Measurements from ENCODE around the gene FAM43B.
A peak's percentile ranks its signal among the peaks of the same experiment; 100 is the strongest.

Gene FAM43B

GRCh38 chr1:20551161-20551560 lies 1.2 kb upstream of the FAM43B start:
- no peak for DNase-seq (ENCODE audit: low read depth in 3 of 3, low spot score in 1 of 3)

GRCh38 chr1:20552728-20553445 lies 514 bp downstream of the FAM43B start:
- DNase-seq (ENCODE audit: low read depth in 3 of 3, low spot score in 1 of 3), result no peak

GRCh38 chr1:20555025-20555757 lies 2.8 kb downstream of the FAM43B start:
- DNase-seq (ENCODE audit: low read depth in 3 of 3, low spot score in 1 of 3), result no peak

GRCh38 chr1:20555758-20556120 lies 3.4 kb downstream of the FAM43B start:
- DNase-seq (ENCODE audit: low read depth in 3 of 3, low spot score in 1 of 3), result no peak

DNA sequence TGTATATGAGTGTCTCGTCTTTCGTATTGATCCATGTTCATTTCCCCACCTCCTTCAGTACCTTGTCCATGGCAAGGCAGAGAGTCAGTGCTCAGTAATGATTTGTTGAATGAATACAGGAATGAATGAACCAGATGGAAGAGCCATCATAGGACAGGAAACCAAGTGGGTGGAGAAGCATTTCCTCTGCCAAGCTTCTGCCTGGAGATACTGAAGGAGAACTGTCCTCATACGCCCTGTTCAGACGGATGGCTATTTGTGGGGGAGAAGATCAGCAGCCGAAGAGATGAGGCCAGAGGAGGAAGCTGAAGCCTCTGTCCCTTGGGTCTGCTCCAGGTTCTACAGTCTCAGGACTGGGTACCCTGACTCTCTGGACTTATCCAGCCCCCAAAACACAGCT lies 5.8 kb downstream of the FAM43B start:
- no peak for DNase-seq (ENCODE audit: low read depth in 3 of 3, low spot score in 1 of 3)

- no peak for DNase-seq (ENCODE audit: low read depth in 3 of 3, low spot score in 1 of 3)
These were observed 8.6 kb downstream of the FAM43B start for GRCh38 chr1:20560966-20561365.

DNA sequence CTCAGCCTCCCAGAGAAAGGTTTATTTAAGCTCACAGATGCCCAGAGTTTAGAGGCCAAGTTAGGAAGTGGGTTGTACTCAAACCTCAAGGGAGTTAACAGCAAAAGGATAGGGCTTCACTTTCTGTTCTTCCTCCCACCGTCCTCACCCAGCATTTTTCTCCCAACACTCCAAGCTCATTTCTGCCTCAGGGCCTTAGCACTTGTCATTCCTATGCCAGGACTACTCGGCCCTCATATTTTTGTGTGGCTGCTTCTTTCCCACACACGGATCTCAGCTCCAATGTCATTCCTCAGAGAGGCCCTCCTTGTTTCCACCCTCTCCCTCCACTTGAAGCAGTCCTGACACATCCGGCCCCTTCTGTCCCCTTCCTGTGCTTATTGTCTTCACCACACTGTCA lies 12.9 kb downstream of the FAM43B start:
- DNase-seq (ENCODE audit: low read depth in 3 of 3, low spot score in 1 of 3), result no peak

- DNase-seq (ENCODE audit: low read depth in 3 of 3, low spot score in 1 of 3), result no peak
These were observed 17.2 kb downstream of the FAM43B start for GRCh38 chr1:20569523-20570098.

DNA sequence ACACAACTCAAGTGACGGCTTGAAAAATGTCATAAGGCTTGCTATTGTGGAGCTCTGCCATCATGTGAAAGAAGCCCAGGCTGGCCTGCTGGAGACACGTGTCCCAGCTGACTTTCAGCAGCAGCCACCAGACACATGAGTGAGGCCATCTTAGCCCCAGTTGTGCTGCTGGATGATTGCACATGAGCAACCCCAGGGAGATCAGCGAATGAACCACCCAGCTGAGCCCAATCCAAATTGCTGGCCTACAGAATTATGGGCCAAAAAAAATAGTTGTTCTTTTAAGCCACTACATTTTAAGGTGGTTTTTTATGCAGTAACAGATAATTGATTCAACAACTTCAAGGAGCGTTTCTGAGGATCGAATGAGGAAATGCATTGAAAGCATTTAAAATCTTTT lies 19.1 kb downstream of the FAM43B start:
- DNase-seq (ENCODE audit: low read depth in 3 of 3, low spot score in 1 of 3), result no peak

GRCh38 chr1:20573987-20574386 lies 21.6 kb downstream of the FAM43B start:
- DNase-seq (ENCODE audit: low read depth in 3 of 3, low spot score in 1 of 3), result no peak

GRCh38 chr1:20574686-20575540 lies 22.5 kb downstream of the FAM43B start:
- DNase-seq (ENCODE audit: low read depth in 3 of 3, low spot score in 1 of 3), result peak in 2 of 3 donors; percentile 5 to 46

DNA sequence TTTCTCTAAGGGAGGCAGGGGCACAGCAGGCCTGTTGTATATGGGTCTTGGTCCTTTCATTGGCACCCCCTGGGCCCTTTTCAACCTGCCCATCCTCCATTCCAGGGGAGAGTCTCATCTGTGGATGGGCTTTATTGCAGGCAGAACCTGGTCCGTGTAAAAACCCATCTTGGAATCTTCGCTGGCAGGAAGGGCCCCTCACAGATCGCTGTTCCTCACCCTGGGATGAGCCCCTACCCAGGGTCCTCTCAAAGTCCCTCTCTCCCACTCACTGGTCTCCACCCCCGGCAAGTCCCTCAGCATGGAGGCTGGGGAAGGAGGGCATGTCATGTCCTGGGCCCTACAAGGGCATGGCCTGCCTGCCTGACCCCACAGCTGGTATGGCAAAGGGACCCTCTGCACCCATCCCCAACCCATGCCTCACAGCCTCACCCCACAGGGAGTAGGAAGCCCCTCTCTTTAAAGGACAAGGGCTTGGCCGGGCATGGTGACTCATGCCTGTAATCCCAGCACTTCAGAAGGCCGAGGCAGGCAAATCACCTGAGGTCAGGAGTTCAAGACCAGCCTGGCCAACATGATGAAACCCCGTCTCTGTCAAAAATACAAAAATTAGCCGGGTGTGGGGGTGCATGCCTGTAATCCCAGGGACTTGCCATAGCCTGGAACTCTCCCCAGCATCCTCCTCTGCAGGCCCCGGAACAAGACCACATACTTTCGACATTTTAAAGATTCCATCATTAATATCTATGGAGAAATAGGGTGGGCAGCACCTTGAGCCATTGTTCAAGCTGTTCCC lies 23.4 kb downstream of the FAM43B start:
- no peak for DNase-seq (ENCODE audit: low read depth in 3 of 3, low spot score in 1 of 3)

DNA sequence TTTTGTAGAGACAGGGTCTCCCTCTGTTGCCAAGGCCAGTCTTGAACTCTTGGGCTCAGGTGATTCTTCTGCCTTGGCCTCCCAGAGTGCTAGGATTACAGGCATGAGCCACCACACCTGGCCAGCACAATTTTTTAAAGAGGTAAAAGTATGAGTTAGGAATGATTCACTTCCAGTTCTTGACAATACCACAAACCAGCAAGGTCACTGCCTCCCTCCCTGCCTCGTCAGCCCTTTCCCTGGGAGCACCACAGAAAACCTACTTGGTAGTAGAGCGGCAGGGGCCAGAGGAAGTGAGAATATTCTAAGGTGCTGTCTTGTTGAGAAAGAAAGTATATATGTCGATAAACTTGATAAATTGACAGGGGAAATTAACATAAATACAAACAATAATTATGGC lies 25.7 kb downstream of the FAM43B start:
- DNase-seq (ENCODE audit: low read depth in 3 of 3, low spot score in 1 of 3), result no peak

DNA sequence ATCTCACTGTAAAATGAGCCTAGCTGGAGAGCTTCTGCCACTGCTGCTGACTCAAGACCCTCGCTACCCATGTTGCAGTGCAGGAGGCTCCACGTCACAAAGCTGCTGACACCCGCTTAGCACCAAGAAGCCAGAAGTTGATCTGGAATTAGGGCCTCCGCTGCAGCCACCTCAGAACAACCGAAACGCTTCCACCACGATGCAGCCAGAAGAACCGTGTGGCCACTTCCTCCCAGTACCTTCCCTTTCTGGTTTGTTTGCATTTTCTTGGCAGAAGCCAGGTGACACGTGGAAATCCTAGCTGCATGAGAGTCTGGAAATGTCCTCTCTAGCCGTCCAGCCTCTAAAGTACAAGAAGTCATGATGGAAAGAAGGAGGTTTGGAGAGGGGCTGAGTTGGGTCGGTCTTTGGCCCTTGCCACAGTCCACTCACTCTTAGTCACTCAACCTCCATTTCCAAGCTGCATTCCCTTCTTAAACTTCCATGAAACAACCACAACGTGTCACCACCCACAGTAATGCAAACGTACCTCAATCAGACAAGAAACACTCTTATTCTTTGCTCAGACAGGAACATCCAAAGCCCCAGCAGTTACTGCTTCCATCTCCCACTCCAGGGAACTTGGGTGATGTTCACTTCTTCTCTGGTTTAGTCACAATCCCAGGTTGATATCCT lies 26.5 kb downstream of the FAM43B start:
- DNase-seq (ENCODE audit: low read depth in 3 of 3, low spot score in 1 of 3), result no peak

- DNase-seq (ENCODE audit: low read depth in 3 of 3, low spot score in 1 of 3), result no peak
These were observed 32.5 kb downstream of the FAM43B start for GRCh38 chr1:20584890-20585289.

GRCh38 chr1:20586953-20587660 lies 34.7 kb downstream of the FAM43B start:
- no peak for DNase-seq (ENCODE audit: low read depth in 3 of 3, low spot score in 1 of 3)

DNA sequence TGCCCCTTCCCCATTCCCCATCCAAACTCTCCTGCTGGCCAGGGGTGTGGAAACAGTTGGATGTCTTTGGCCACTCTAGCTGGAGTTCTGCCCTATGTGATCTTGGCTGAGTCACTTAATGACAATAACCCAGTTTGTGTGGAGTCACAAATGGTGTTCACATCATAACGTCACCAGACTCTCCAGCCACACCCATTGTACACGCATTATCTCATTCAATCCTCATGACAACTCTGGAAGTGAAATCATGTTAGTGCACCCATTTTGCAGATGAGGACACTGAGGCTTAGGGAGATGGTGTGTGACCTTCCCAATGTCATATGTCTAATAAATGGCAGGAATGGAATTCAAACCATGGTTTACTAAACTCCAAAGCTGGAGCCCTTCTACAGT lies 35.3 kb downstream of the FAM43B start:
- no peak for DNase-seq (ENCODE audit: low read depth in 3 of 3, low spot score in 1 of 3)

- no peak for DNase-seq (ENCODE audit: low read depth in 3 of 3, low spot score in 1 of 3)
These were observed 36.4 kb downstream of the FAM43B start, which contains the start of gene CDA for GRCh38 chr1:20588634-20589225. CDA (plus strand) TSS chr1:20589097; CDS start chr1:20589130, 33 bp downstream.
